ENCODE data around the gene ARHGEF11. TPM values are rescaled to one million over a fixed set of nuclear protein-coding genes. Genes with fewer than 3 reads are reported as not detected.

ARHGEF11 gene
- total RNA-seq, 1 experiment from 2014 or later: 38.1 TPM

GRCh38 chr1:156901590-156901900, 144.0 kb downstream of the ARHGEF11 start (continued):
- no peak for TF ChIP-seq ZNF532 (CRISPR knock-in tag; IDR thresholded peaks at IDR 0.05; ENCODE audit: borderline replicate concordance)
- TF ChIP-seq FOXP1 (CRISPR knock-in tag; IDR thresholded peaks at IDR 0.05; ENCODE audit: borderline replicate concordance): no peak
- TF ChIP-seq RELA (CRISPR knock-in tag; IDR thresholded peaks at IDR 0.05; ENCODE audit: borderline replicate concordance): no peak
- no peak for TF ChIP-seq NR2C2 (CRISPR knock-in tag; IDR thresholded peaks at IDR 0.05)
- TF ChIP-seq IRF1 (CRISPR knock-in tag; IDR thresholded peaks at IDR 0.05): no peak
- no peak for TF ChIP-seq ERG (CRISPR knock-in tag; IDR thresholded peaks at IDR 0.05)
- TF ChIP-seq ZNF396 (CRISPR knock-in tag; IDR thresholded peaks at IDR 0.05; ENCODE audit: borderline replicate concordance): no peak
- TF ChIP-seq AFF4 (CRISPR knock-in tag; IDR thresholded peaks at IDR 0.05; ENCODE audit: borderline replicate concordance): no peak

GRCh38 chr1:156900896-156901589, 144.5 kb downstream of the ARHGEF11 start:
- Mint-ChIP-seq H3K36me3 (no peaks in the 10 kb centered on the region), H3K4me1 (peaks cover 13% of the 10 kb centered on the region)

More at GRCh38 chr1:156900896-156901589, 144.5 kb downstream of the ARHGEF11 start:
- POLR2A ChIA-PET: interaction anchor here (0.6 kb wide), 1 partner anchor 8 kb away, joined by 4 read pairs; no protein-coding TSS in a partner anchor
- DNase-seq (ENCODE audit: low spot score): no peak
- H3K27me3 Mint-ChIP-seq (ENCODE audit: low read depth): peaks cover 10% of the 10 kb centered on the region
- CTCF ChIA-PET: interaction anchor here (0.6 to 5.1 kb wide), 7 partner anchors 9 to 48 kb away, joined by 3 to 42 read pairs (median 4); no protein-coding TSS in a partner anchor
- TF ChIP-seq ZNF263 (CRISPR knock-in tag; IDR thresholded peaks at IDR 0.05; ENCODE audit: low read depth) (no peak), ZNF396 (CRISPR knock-in tag; IDR thresholded peaks at IDR 0.05; ENCODE audit: borderline replicate concordance) (no peak), ZSCAN18 (CRISPR knock-in tag; IDR thresholded peaks at IDR 0.05) (no peak), IRF2 (CRISPR knock-in tag; IDR thresholded peaks at IDR 0.05; ENCODE audit: borderline replicate concordance, low read depth) (no peak), ZBTB21 (CRISPR knock-in tag; IDR thresholded peaks at IDR 0.05; ENCODE audit: borderline replicate concordance) (no peak), MXD4 (CRISPR knock-in tag; IDR thresholded peaks at IDR 0.05; ENCODE audit: borderline replicate concordance) (no peak), ZNF423 (CRISPR knock-in tag; IDR thresholded peaks at IDR 0.05) (no peak), ETV6 (CRISPR knock-in tag; IDR thresholded peaks at IDR 0.05) (no peak), PRRX2 (CRISPR knock-in tag; IDR thresholded peaks at IDR 0.05) (no peak), CBFB (CRISPR knock-in tag; IDR thresholded peaks at IDR 0.05; ENCODE audit: low read depth) (no peak), SP1 (CRISPR knock-in tag; conservative IDR thresholded peaks at IDR 0.05) (no peak), RORB (CRISPR knock-in tag; IDR thresholded peaks at IDR 0.05) (no peak)
- no peaks in the 10 kb centered on the region for H3K9me3 Mint-ChIP-seq
- no peak overlapping the region for H3K4me3 Mint-ChIP-seq
- no peak overlapping the region for H3K27ac Mint-ChIP-seq
- no peak for ATAC-seq
